ENCODE data around the gene GPR132. TPM values are rescaled to one million over a fixed set of nuclear protein-coding genes. Genes with fewer than 3 reads are reported as not detected.

Gene GPR132
- total RNA-seq, 1 experiment from 2014 or later, result 0.20 TPM

DNA sequence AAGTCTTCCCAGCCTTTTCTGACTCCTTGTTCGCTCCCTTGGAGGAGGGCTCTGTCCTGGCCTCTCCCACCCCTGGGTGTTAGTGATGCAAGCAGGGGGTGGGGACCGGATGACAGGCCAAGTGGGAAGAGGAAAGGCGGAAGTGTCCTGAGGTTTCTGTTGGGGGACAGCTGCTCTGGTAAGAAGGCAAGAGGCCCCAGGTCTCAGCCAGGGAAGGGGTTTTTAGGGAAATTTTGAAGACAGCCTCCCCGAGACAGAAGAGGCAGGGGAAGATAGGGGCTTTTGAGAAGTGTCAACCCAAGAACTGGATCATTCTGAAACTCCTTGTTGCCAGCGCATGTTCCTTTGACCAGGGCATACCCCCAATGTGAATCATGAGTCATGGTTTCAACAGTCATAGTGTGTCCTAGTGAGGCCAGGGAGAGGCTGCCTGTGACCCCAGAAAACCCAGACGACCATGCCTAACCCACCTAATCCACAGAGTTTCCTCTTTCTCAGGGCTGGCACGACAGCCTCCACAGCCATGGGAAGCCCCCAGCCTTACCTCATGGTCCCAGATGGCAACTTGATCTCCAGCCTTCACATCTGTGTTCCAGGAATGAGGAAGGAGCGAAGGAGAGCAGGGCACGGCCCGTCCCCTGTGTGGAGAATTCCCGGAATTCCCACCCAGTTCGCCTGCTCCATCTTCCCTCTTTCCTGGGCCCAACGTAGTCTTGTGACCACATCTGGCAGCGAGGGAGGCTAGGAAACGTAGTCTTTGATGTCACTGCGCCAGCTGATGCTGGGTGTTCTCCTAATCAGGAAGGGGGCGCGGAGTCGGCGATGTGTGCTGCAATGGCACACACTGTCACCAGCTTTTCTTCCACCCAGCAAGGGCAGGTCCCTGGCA lies 4.9 kb upstream of the GPR132 start:
- no peak overlapping the region for H2AFZ ChIP-seq (ENCODE audit: low read length)
- WGBS (ENCODE audit: extremely low coverage, insufficient read length, low lambda C conversion rate), result no CpG with 5 or more reads among the region's 20 CpGs
- DNase-seq, result peak; percentile 28

More for the DNA sequence above, 4.9 kb upstream of the GPR132 start:
- H3K23me2 ChIP-seq (ENCODE audit: insufficient read length, low read depth, low read length, poor library complexity, severe bottlenecking), result no peaks in the 10 kb centered on the region
- no peaks in the 10 kb centered on the region for H3K79me1 ChIP-seq (ENCODE audit: insufficient read depth, low read depth, low read length, poor library complexity, severe bottlenecking)
- Mint-ChIP-seq H3K36me3 (ENCODE audit: insufficient read depth in 1 of 3, low read depth in 3 of 3) (no peaks in the 10 kb centered on the region), H3K4me3 (no peak overlapping the region), H3K4me1 (peaks cover 5 to 8% of the 10 kb centered on the region in 2 experiments; a peak in 3 of 4 replicates), H3K9me3 (no peaks in the 10 kb centered on the region), H3K27me3 (ENCODE audit: low read depth) (peaks cover 17% of the 10 kb centered on the region), H3K27ac (no peak overlapping the region)
- TF ChIP-seq, protein P1, sequence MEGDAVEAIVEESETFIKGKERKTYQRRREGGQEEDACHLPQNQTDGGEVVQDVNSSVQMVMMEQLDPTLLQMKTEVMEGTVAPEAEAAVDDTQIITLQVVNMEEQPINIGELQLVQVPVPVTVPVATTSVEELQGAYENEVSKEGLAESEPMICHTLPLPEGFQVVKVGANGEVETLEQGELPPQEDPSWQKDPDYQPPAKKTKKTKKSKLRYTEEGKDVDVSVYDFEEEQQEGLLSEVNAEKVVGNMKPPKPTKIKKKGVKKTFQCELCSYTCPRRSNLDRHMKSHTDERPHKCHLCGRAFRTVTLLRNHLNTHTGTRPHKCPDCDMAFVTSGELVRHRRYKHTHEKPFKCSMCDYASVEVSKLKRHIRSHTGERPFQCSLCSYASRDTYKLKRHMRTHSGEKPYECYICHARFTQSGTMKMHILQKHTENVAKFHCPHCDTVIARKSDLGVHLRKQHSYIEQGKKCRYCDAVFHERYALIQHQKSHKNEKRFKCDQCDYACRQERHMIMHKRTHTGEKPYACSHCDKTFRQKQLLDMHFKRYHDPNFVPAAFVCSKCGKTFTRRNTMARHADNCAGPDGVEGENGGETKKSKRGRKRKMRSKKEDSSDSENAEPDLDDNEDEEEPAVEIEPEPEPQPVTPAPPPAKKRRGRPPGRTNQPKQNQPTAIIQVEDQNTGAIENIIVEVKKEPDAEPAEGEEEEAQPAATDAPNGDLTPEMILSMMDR (conservative IDR thresholded peaks at IDR 0.05), result no peak
- H3T11ph ChIP-seq (ENCODE audit: low read length), result no peak overlapping the region
- H3K9me3 ChIP-seq (ENCODE audit: control insufficient read depth, low read depth, low read length), result no peaks in the 10 kb centered on the region
- no peak overlapping the region for H3K23ac ChIP-seq (ENCODE audit: insufficient read length, low read depth, low read length)
- no peaks in the 10 kb centered on the region for H4K20me1 ChIP-seq (ENCODE audit: control insufficient read depth, insufficient read depth, insufficient read length)
- no peak overlapping the region for H2BK120ac ChIP-seq (ENCODE audit: low read depth, low read length, poor library complexity, severe bottlenecking)
- H4K5ac ChIP-seq (ENCODE audit: insufficient read length, low read depth, low read length), result no peak overlapping the region
- no peaks in the 10 kb centered on the region for H3K79me2 ChIP-seq (ENCODE audit: insufficient read depth, low read length)
- no peak overlapping the region for H3K56ac ChIP-seq (ENCODE audit: insufficient read length, low read depth, low read length)
- no peak overlapping the region for H3K14ac ChIP-seq (ENCODE audit: insufficient read depth, low read length)
- no peak overlapping the region for H2BK5ac ChIP-seq (ENCODE audit: insufficient read length, low read length)
- H3K9ac ChIP-seq (ENCODE audit: extremely low read depth, insufficient read length, low read length), result no peak overlapping the region
- H3K18ac ChIP-seq (ENCODE audit: insufficient read length, low read depth, low read length), result no peak overlapping the region
- H3K27me3 ChIP-seq (ENCODE audit: insufficient read depth, low read length), result no peaks in the 10 kb centered on the region
- H4K91ac ChIP-seq (ENCODE audit: insufficient read length, low read depth, low read length), result no peak overlapping the region
- H3K4me2 ChIP-seq (ENCODE audit: insufficient read depth, insufficient read length, low read length), result no peak overlapping the region
- H4K8ac ChIP-seq (replicated peaks; ENCODE audit: insufficient read length, low read depth, low read length), result no peak overlapping the region
- no peaks in the 10 kb centered on the region for H3K4me1 ChIP-seq (ENCODE audit: insufficient read depth, low read length)
- no peak overlapping the region for H3K27ac ChIP-seq (ENCODE audit: insufficient read length, low read depth, low read length)
- no peak overlapping the region for H2BK20ac ChIP-seq (ENCODE audit: low read depth, low read length, poor library complexity, severe bottlenecking)
- no peak overlapping the region for H2AK5ac ChIP-seq (ENCODE audit: insufficient read length, low read length)
- no peak overlapping the region for H3K4ac ChIP-seq (ENCODE audit: low read depth, low read length)
- no peak overlapping the region for H2BK15ac ChIP-seq (ENCODE audit: low read depth, low read length)
- no peak overlapping the region for H2BK12ac ChIP-seq (ENCODE audit: insufficient read length, low read depth, low read length)

All from H9 (cell line).